ENCODE data around the gene KCNN2. TPM values are rescaled to one million over a fixed set of nuclear protein-coding genes. Genes with fewer than 3 reads are reported as not detected.

KCNN2 gene
- total RNA-seq, 2 experiments from 2014 or later = not detected

DNA sequence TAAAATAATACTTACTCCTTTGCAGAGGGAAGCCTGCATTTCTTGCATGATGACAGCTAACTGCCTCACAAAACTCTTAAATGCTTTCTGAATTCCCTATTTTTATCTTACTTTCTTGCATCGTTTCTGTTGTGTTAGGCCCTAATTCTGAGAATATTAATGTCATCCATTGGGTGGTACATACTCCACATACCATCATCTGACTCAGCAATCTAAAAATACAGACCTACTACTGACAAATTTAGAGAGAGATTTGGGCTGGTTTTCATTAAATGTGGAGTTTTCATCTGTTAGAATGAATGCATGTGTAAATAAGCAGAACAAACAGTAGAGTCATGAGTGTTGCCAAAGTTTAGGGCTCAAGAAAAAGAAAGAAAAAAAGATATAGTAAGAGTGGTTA lies 26.5 kb upstream of the KCNN2 start:
- H3K9me3 Mint-ChIP-seq = no peaks in the 10 kb centered on the region
- CTCF ChIA-PET = no interaction called here
- H3K4me1 Mint-ChIP-seq = no peaks in the 10 kb centered on the region
- H3K27me3 Mint-ChIP-seq = no peaks in the 10 kb centered on the region
- POLR2A ChIA-PET = no interaction called here
- no peak overlapping the region for H3K4me3 Mint-ChIP-seq
- H3K36me3 Mint-ChIP-seq (ENCODE audit: low read depth) = no peaks in the 10 kb centered on the region
- H3K27ac Mint-ChIP-seq = no peak overlapping the region
- DNase-seq = no peak

DNA sequence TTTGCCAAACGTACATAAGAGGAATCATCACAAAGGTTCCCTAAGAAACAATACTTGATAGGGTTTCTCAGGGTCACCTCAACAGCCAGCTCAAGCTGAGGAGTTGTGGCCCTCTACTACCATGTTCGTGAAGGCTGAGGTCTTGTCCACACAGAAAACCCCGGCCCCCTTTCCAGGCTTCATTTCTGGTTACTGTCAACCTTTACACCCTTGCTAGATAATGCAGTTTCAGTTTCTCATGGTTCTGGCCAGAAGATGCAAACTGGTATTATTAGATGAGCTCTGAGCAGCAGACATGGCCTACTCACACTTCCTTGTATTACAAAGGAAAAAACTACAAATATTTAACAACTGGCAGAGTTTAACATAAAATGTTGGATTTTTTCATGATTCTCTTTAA lies 22.8 kb upstream of the KCNN2 start:
- ChIA-PET CTCF (no interaction called here), POLR2A (no interaction called here)
- Mint-ChIP-seq H3K4me3 (no peak overlapping the region), H3K36me3 (ENCODE audit: low read depth) (no peaks in the 10 kb centered on the region), H3K4me1 (no peaks in the 10 kb centered on the region), H3K27ac (no peak overlapping the region), H3K9me3 (no peaks in the 10 kb centered on the region), H3K27me3 (no peaks in the 10 kb centered on the region)
- no peak for DNase-seq

DNA sequence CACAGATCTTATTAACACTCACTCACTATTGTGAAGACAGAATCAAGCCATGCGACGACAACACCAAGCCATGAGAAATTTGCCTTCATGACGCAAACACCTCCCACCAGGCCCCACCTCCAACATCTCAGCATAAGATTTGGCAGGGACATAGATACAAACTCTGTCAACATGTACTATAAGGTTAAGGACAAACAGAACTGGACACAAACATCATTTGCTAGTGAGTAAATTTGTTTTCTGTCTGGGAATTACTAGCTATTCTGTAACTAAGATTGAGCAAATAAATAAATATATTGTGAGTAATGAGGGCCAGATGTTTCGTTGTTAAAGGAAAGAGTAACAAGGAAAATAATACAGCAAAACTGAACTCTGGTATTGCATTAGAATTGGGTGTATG lies 15.7 kb upstream of the KCNN2 start:
- Mint-ChIP-seq H3K9me3 (no peaks in the 10 kb centered on the region), H3K27ac (no peak overlapping the region), H3K36me3 (ENCODE audit: low read depth) (no peaks in the 10 kb centered on the region), H3K27me3 (no peaks in the 10 kb centered on the region), H3K4me1 (no peaks in the 10 kb centered on the region), H3K4me3 (no peak overlapping the region)
- ChIA-PET CTCF (no interaction called here), POLR2A (no interaction called here)
- DNase-seq = no peak

DNA sequence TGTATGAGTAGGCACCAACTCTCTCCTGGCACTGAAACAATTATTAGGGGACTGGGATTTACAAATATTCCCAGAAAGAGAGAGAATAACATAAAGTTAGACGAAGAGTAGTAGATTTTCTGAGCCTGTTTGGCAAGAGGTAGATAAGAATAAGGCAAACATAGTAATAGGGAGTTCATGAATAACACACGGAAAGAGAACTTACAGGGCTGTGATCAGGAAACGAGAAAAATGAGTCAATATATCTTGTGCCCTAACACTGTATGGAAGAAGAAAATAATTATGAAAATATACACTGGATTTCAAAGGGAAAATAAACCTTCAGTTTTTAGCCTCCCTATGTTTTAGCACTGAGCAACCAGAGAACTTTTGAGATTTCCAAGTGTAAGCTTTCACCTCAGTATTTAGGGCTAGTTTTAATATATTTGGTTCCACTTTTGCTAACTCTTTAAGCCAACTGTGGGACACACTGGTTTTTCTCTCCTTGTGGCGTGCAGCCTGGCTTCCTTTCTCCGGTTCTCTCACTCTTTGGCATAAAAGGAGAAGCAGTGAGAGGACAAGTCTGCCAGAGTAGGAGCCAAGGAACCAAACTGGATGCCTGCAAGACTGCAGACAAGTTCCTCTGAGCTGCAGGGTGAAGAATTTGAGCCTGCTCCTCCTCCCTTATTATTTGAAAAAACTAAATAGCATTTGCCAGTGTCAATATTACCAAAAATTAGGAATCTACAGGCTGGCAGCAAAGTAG lies 6.6 kb upstream of the KCNN2 start:
- H3K4me3 Mint-ChIP-seq = no peak overlapping the region
- H3K36me3 Mint-ChIP-seq (ENCODE audit: low read depth) = no peaks in the 10 kb centered on the region
- H3K27me3 Mint-ChIP-seq = peaks cover 20% of the 10 kb centered on the region
- CTCF ChIA-PET = no interaction called here
- DNase-seq = no peak
- POLR2A ChIA-PET = no interaction called here
- no peaks in the 10 kb centered on the region for H3K9me3 Mint-ChIP-seq
- no peak overlapping the region for H3K27ac Mint-ChIP-seq
- no peaks in the 10 kb centered on the region for H3K4me1 Mint-ChIP-seq

DNA sequence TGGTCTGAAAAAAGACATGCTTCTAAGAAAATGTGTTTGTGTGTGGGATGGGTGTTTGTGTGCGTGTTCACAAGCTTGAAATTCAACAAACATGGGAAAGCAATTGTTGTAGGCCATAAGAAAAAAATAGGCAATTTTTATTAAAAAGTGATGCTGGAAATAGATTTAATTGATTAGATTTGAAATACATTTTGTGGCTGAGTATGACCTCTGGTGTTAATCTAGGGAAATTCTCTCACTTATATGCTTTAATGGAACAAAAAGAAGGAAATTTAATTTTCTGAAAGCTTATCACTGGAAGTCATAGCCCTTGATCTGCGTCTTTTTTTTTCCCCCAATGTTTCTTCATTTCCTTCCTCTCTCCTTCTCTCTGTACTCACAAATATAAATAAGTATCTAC lies 3.5 kb upstream of the KCNN2 start:
- DNase-seq = no peak
- peaks cover 2% of the 10 kb centered on the region for H3K4me1 Mint-ChIP-seq
- H3K27ac Mint-ChIP-seq = no peak overlapping the region
- H3K4me3 Mint-ChIP-seq = no peak overlapping the region
- ChIA-PET POLR2A (no interaction called here), CTCF (no interaction called here)
- H3K27me3 Mint-ChIP-seq = peaks cover 42% of the 10 kb centered on the region
- no peaks in the 10 kb centered on the region for H3K9me3 Mint-ChIP-seq
- H3K36me3 Mint-ChIP-seq (ENCODE audit: low read depth) = no peaks in the 10 kb centered on the region

DNA sequence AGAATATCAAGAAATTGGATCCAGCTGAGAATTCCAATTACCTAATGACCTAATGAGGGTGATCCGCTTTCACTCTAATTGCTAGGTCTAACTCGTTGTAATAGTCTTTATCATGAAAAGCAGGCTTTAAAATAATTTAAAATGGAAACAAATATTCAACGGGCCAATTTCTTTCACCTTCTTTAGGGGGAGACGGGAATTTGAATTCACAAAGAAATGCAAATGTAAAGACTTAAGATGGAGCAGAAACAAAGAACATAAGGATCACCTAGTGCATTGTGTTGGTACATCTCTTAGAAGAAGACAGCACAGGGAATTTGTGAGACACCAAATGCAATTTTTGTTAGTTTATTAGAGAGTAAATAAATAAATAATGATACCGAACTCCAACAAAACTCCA lies 1.5 kb upstream of the KCNN2 start:
- POLR2A ChIA-PET = no interaction called here
- no peak for DNase-seq
- Mint-ChIP-seq H3K27ac (no peak overlapping the region), H3K27me3 (peaks cover 53% of the 10 kb centered on the region), H3K4me3 (no peak overlapping the region), H3K9me3 (no peaks in the 10 kb centered on the region), H3K4me1 (peaks cover 2% of the 10 kb centered on the region), H3K36me3 (ENCODE audit: low read depth) (peaks cover 4% of the 10 kb centered on the region)
- CTCF ChIA-PET = no interaction called here

DNA sequence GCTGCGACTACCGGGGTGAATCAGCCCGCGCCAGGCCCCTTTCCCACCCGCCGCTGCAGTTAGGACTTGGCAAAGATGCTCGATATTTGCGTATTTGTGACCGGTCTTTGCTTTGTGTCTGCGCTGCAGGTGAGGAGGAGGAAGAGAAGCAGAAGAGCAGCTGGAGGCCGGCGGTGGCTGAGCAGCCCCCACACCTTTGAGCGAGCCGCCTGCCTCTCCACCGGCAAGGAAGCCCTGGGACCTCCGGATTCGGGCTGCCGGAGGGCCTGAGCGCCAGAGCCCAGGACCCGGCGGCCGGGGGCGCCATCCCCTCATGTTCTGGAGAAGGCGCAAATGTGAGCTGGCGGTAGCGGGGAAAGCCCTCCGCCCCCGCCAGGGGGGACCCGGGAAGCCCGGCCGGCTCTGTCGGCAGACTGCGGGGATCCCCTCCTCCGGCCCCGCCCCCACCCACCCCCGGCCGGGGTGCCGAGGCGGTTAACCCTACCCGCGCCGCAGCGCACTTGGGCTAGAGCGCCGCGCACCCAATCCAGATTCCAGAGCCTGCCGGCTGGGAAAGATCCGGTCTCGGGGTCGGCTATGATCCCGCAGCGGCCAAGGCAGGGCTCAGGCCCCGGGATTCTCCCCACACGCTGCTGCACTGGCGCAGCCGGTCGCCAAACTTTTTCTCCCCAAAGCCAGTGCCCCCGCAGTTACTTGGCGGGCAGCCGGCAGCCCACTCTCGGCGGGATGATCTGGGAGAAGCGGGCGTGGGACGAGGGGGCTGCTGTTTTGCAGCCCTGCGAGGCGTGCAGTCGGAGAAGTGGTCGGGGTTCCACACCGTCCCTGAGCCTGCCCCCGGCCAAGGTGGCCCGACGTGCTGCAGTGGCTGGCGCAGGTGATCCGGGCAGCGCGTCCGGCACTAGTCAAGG lies 800 bp upstream of the KCNN2 start:
- CTCF ChIA-PET = no interaction called here
- Mint-ChIP-seq H3K4me1 (peaks cover 2% of the 10 kb centered on the region), H3K27me3 (peaks cover 53% of the 10 kb centered on the region), H3K27ac (no peak overlapping the region), H3K36me3 (ENCODE audit: low read depth) (peaks cover 4% of the 10 kb centered on the region), H3K9me3 (no peaks in the 10 kb centered on the region), H3K4me3 (no peak overlapping the region)
- no peak for DNase-seq
- POLR2A ChIA-PET = no interaction called here

DNA sequence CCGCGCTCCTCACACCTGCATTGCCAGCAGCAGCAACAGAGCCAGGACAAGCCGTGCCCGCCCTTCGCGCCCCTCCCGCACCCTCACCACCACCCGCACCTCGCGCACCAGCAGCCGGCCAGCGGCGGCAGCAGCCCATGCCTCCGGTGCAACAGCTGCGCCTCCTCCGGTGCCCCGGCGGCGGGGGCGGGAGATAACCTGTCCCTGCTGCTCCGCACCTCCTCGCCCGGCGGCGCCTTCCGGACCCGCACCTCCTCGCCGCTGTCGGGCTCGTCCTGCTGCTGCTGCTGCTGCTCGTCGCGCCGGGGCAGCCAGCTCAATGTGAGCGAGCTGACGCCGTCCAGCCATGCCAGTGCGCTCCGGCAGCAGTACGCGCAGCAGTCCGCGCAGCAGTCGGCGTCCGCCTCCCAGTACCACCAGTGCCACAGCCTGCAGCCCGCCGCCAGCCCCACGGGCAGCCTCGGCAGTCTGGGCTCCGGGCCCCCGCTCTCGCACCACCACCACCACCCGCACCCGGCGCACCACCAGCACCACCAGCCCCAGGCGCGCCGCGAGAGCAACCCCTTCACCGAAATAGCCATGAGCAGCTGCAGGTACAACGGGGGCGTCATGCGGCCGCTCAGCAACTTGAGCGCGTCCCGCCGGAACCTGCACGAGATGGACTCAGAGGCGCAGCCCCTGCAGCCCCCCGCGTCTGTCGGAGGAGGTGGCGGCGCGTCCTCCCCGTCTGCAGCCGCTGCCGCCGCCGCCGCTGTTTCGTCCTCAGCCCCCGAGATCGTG lies 517 bp downstream of the KCNN2 start:
- H3K4me1 Mint-ChIP-seq = peaks cover 2% of the 10 kb centered on the region
- CTCF ChIA-PET = no interaction called here
- H3K4me3 Mint-ChIP-seq = peak overlapping the region; percentile 49
- H3K27me3 Mint-ChIP-seq = peaks cover 52% of the 10 kb centered on the region
- DNase-seq = no peak
- POLR2A ChIA-PET = no interaction called here
- peaks cover 4% of the 10 kb centered on the region for H3K36me3 Mint-ChIP-seq (ENCODE audit: low read depth)
- peak overlapping the region; percentile 19 for H3K27ac Mint-ChIP-seq
- H3K9me3 Mint-ChIP-seq = no peaks in the 10 kb centered on the region

DNA sequence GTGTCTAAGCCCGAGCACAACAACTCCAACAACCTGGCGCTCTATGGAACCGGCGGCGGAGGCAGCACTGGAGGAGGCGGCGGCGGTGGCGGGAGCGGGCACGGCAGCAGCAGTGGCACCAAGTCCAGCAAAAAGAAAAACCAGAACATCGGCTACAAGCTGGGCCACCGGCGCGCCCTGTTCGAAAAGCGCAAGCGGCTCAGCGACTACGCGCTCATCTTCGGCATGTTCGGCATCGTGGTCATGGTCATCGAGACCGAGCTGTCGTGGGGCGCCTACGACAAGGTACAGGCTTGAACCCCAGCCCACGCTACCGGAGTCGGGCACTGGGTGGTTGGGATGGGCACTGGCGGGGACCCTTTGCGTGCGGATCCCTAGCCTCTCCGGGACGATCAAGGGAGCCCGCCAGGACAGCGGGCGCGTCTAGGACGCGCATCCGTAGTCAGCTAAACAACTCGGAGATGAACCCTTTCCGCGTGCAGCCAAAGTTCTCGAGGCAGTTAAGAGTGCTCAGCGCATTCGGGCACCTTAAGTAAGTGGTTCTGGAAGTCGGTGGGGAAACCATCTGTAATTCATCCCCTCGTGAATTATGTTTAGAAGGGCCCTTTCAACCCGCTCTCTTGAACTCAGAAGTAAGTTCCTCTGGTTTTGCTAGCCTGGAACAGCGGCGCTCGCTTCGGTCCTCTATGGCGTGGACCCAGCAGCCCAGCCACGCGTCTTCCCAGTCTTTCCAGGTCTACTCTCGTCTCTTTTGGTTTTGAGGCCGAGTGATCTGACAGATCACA lies 1.3 kb downstream of the KCNN2 start:
- Mint-ChIP-seq H3K9me3 (no peaks in the 10 kb centered on the region), H3K27me3 (peaks cover 52% of the 10 kb centered on the region), H3K4me1 (peaks cover 2% of the 10 kb centered on the region), H3K36me3 (ENCODE audit: low read depth) (peaks cover 4% of the 10 kb centered on the region), H3K27ac (no peak overlapping the region), H3K4me3 (peak overlapping the region; percentile 32)
- ChIA-PET CTCF (no interaction called here), POLR2A (no interaction called here)
- DNase-seq = no peak

DNA sequence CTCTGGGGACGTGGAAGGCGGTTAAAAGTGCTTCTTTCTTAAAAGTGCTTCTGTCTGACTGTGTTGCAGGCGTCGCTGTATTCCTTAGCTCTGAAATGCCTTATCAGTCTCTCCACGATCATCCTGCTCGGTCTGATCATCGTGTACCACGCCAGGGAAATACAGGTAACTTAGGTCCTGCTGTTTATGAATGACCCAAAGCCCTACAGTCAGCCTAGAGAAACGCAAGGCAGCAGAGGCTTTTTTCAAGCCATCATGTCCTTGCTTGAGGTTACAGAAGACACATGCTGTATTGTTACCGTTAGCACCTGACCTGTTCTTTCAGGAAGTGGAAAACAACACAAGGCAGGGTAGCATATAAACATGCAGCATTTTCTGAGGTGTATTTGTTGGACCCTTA lies 2.0 kb downstream of the KCNN2 start:
- no peak for DNase-seq
- ChIA-PET POLR2A (no interaction called here), CTCF (no interaction called here)
- H3K4me1 Mint-ChIP-seq = peaks cover 2% of the 10 kb centered on the region
- peaks cover 4% of the 10 kb centered on the region for H3K36me3 Mint-ChIP-seq (ENCODE audit: low read depth)
- H3K27me3 Mint-ChIP-seq = peaks cover 47% of the 10 kb centered on the region
- H3K27ac Mint-ChIP-seq = no peak overlapping the region
- H3K9me3 Mint-ChIP-seq = no peaks in the 10 kb centered on the region
- peak overlapping the region; percentile 32 for H3K4me3 Mint-ChIP-seq

DNA sequence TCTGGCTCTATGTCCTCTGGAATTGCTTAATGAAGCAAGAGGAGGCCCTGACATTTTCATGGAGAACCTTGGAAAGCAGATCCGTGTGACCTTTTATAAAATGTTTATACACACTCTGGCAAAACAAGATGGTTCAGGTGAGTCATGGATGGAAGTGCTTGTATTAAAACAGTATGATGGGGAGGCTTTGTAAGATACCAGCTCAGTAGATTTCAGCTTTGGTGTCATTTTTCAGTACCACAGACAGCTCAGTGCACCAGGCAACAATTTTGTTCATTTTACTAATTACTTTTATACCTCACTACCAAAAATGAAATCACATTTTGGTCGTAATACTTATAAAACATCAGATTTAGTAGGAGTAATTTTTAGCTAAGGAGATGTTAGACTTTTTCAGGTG lies 5.2 kb downstream of the KCNN2 start:
- H3K27ac Mint-ChIP-seq = no peak overlapping the region

DNA sequence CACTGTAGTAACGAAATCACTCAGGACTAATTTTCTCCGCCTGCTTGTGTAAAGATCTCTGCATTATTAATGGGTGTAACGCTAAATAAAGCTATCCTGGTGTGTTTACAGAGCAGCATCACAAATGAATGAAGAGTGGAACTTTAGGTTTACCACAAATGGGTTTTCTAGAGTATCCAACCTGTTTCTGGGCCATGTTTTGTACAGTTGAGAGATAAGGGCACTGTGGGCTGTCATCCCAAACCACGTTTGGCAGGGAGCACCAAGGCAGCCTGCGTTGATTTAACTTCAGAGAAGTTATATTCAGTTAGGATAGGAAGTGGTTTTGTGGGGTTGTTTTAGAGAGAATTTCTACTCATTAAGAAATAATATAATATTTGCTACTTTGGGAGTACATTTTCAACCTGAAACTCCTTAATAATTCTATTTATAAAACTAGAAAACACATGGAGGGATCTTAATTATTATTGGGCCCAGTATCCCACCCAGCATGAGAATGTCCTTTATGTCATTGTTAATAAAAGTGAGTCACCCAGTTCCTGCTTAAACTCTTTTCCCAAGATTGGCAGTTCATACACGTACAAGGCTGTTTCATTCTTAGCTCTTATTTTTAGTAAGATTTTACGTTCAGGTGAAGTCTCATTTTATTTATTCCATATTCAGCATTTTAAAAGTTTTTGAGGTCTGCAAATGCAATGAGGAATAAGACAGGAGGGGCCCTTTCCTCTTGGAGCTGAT lies 8.0 kb downstream of the KCNN2 start:
- H3K9me3 Mint-ChIP-seq = no peaks in the 10 kb centered on the region
- H3K4me3 Mint-ChIP-seq = no peak overlapping the region
- DNase-seq = no peak
- no peaks in the 10 kb centered on the region for H3K36me3 Mint-ChIP-seq (ENCODE audit: low read depth)
- H3K27ac Mint-ChIP-seq = no peak overlapping the region
- H3K27me3 Mint-ChIP-seq = peaks cover 1% of the 10 kb centered on the region
- no peaks in the 10 kb centered on the region for H3K4me1 Mint-ChIP-seq
- ChIA-PET POLR2A (no interaction called here), CTCF (no interaction called here)

More for the DNA sequence above, 5.2 kb downstream of the KCNN2 start:
- no peak overlapping the region for H3K4me3 Mint-ChIP-seq
- H3K27me3 Mint-ChIP-seq = peaks cover 23% of the 10 kb centered on the region
- POLR2A ChIA-PET = no interaction called here
- peaks cover 4% of the 10 kb centered on the region for H3K36me3 Mint-ChIP-seq (ENCODE audit: low read depth)
- DNase-seq = no peak
- no peaks in the 10 kb centered on the region for H3K9me3 Mint-ChIP-seq
- CTCF ChIA-PET = no interaction called here
- H3K4me1 Mint-ChIP-seq = no peaks in the 10 kb centered on the region

Measured in activated CD4-positive, alpha-beta T cell treated with anti-CD3 and anti-CD28 coated beads, Interleukin-2, amount 10 ng/mL, durations not matched to agents 7 days and 5 days (primary cell).